Activated naive CD4-positive, alpha-beta T cell treated with Interleukin-2 at 50 U/mL for 16 hours (primary cell): Measurements from ENCODE around the gene EDNRA.
"Not testable (repeated sequence)": the region's sequence is repeated elsewhere in the genome, so short reads cannot be mapped to it uniquely, and the experiment has no call there.

Experiments
- DNase-seq: peaks from one replicate; pipeline ENCODE4 v3.0.0-alpha.2; 2020

Gene EDNRA

GRCh38 chr4:147480891-147481576, at the start of gene EDNRA:
EDNRA (plus strand) TSS chr4:147481097; CDS start chr4:147485682, 4,585 bp downstream.
- no peak for DNase-seq

- not testable (repeated sequence) for DNase-seq
Measured at GRCh38 chr4:147434370-147434769, 46.5 kb upstream of the EDNRA start.

GRCh38 chr4:147440442-147440841, 40.5 kb upstream of the EDNRA start:
- DNase-seq = no peak

- DNase-seq = no peak
Measured at GRCh38 chr4:147447786-147448185, 33.1 kb upstream of the EDNRA start.

GRCh38 chr4:147453561-147454141, 27.2 kb upstream of the EDNRA start:
- DNase-seq = no peak

GRCh38 chr4:147456706-147457105, 24.2 kb upstream of the EDNRA start:
- no peak for DNase-seq

GRCh38 chr4:147461161-147461560, 19.7 kb upstream of the EDNRA start:
- no peak for DNase-seq

GRCh38 chr4:147463065-147463464, 17.8 kb upstream of the EDNRA start:
- DNase-seq = no peak

GRCh38 chr4:147465461-147465860, 15.4 kb upstream of the EDNRA start:
- DNase-seq = no peak

GRCh38 chr4:147477439-147477838, 3.5 kb upstream of the EDNRA start:
- DNase-seq = no peak

- DNase-seq = no peak
Measured at GRCh38 chr4:147479376-147479775, 1.5 kb upstream of the EDNRA start.

- no peak for DNase-seq
Measured at GRCh38 chr4:147479786-147480185, 1.1 kb upstream of the EDNRA start.

- no peak for DNase-seq
Measured at GRCh38 chr4:147480502-147480890, 401 bp upstream of the EDNRA start.

- no peak for DNase-seq
Measured at GRCh38 chr4:147481577-147482109, 746 bp downstream of the EDNRA start.

- no peak for DNase-seq
Measured at GRCh38 chr4:147482281-147482680, 1.4 kb downstream of the EDNRA start.

- DNase-seq = no peak
Measured at GRCh38 chr4:147485167-147485566, 4.3 kb downstream of the EDNRA start.

- DNase-seq = no peak
Measured at GRCh38 chr4:147487616-147488015, 6.7 kb downstream of the EDNRA start.

- no peak for DNase-seq
Measured at GRCh38 chr4:147488556-147488955, 7.7 kb downstream of the EDNRA start.

GRCh38 chr4:147491086-147491485, 10.2 kb downstream of the EDNRA start:
- no peak for DNase-seq

GRCh38 chr4:147492306-147492705, 11.4 kb downstream of the EDNRA start:
- DNase-seq = no peak

GRCh38 chr4:147492761-147493160, 11.9 kb downstream of the EDNRA start:
- no peak for DNase-seq

- no peak for DNase-seq
Measured at GRCh38 chr4:147493307-147493706, 12.4 kb downstream of the EDNRA start.

GRCh38 chr4:147494301-147494700, 13.4 kb downstream of the EDNRA start:
- no peak for DNase-seq

- no peak for DNase-seq
Measured at GRCh38 chr4:147496500-147496899, 15.6 kb downstream of the EDNRA start.
